GM12878 (cell line): Measurements from ENCODE around the gene PIGM. TPM values are rescaled to one million over a fixed set of nuclear protein-coding genes. Genes with fewer than 3 reads are reported as not detected.

Experiments used
- ATAC-seq: fragments of 200-7000 bp; cut with Tn5 transposase; 3 replicates; pipeline ENCODE4 v1.9.1; 2020; ENCODE audit warnings: mild to moderate bottlenecking, moderate library complexity
- BruUV-seq: library from RNA; stranded (reverse); fragments of 400-500 nt; replicated peaks from 2 replicates; lab custom pipeline; 2021; lab: Mats Ljungman, UMichigan
- CTCF ChIA-PET: fragments of 300-600 bp; sonication (Branson Sonifier 250); formaldehyde crosslinking; extraction: SDS; loops from one replicate; lab custom pipeline; 2021; ENCODE audit warnings: inconsistent platforms; lab: Yijun Ruan, JAX
- POLR2A ChIA-PET: fragments of 350-600 bp; formaldehyde crosslinking; extraction: SDS; loops from one replicate; lab custom pipeline; 2021; ENCODE audit warnings: inconsistent platforms; lab: Charles Lee
- RAD21 ChIA-PET: fragments of 300-600 bp; sonication (Branson Sonifier 250); formaldehyde crosslinking; loops from one replicate; lab custom pipeline; 2023; ENCODE audit warnings: antibody characterized with exemption; ENCODE audit not compliant: unreplicated experiment; lab: Charles Lee
- SMC1A ChIA-PET: fragments of 300-600 bp; sonication (Branson Sonifier 250); formaldehyde crosslinking; loops from one replicate; lab custom pipeline; 2023; ENCODE audit not compliant: unreplicated experiment, uncharacterized antibody; lab: Charles Lee
- DNase-seq: peaks from one replicate; pipeline ENCODE4 v3.0.0-alpha.2; 2011; ENCODE audit warnings: low read depth, low spot score
- FAIRE-seq: peaks from 3 replicates; lab custom pipeline; 2011; peaks lifted over from hg19 to GRCh38; lab: Jason Lieb, UNC
- H2AFZ ChIP-seq: 2 replicates; pipeline ENCODE4 v1.6.0; 2011; ENCODE audit warnings: low read depth, low read length, control low read depth; ENCODE audit not compliant: control insufficient read depth
- H3K27ac ChIP-seq: 2 replicates; pipeline ENCODE4 v1.5.1; 2011; ENCODE audit warnings: control low read depth; ENCODE audit not compliant: control insufficient read depth, insufficient read depth
- H3K27me3 ChIP-seq, 2 experiments: replicated peaks in 1 of 2; 2 replicates each; pipeline versions ENCODE4 v1.6.0 to v1.6.1; 2011; ENCODE audit warnings: low read length in 1 of 2; ENCODE audit not compliant: control insufficient read depth in 2 of 2, insufficient read depth in 2 of 2
- H3K36me3 ChIP-seq, 2 experiments: 2 replicates each; pipeline ENCODE4 v1.5.1; 2011; ENCODE audit warnings: low read length in 1 of 2; ENCODE audit not compliant: control insufficient read depth in 2 of 2, insufficient read depth in 2 of 2
- H3K4me1 ChIP-seq: 2 replicates; pipeline ENCODE4 v1.6.1; 2011; ENCODE audit warnings: mild to moderate bottlenecking, low read length, moderate library complexity, mixed read lengths; ENCODE audit not compliant: control insufficient read depth, insufficient read depth
- H3K4me2 ChIP-seq: 2 replicates; pipeline ENCODE4 v1.6.0; 2011; ENCODE audit warnings: control low read depth; ENCODE audit not compliant: control insufficient read depth, insufficient read depth
- H3K4me3 ChIP-seq: fragments of 200-600 bp; sonication (generic); 2 replicates; pipeline ENCODE4 v1.5.1; 2016
- H3K79me2 ChIP-seq: 2 replicates; pipeline ENCODE4 v1.6.0; 2011; ENCODE audit warnings: low read length; ENCODE audit not compliant: control insufficient read depth, insufficient read depth
- H3K9ac ChIP-seq: 2 replicates; pipeline ENCODE4 v1.8.0; 2011; ENCODE audit warnings: low read length, control low read depth, mixed read lengths; ENCODE audit not compliant: control insufficient read depth, insufficient read depth
- H3K9me3 ChIP-seq: replicated peaks from 3 replicates; pipeline ENCODE4 v1.5.1; 2011; ENCODE audit warnings: mild to moderate bottlenecking, low read length; ENCODE audit not compliant: control insufficient read depth, insufficient read depth
- H4K20me1 ChIP-seq: 2 replicates; pipeline ENCODE4 v1.6.0; 2011; ENCODE audit not compliant: control insufficient read depth, insufficient read depth
- BCL11A ChIP-seq: IDR thresholded peaks from 2 replicates; pipeline ENCODE4 v1.6.1; 2011; ENCODE audit warnings: low read depth, low read length
- BRCA1 ChIP-seq: IDR thresholded peaks from 2 replicates; pipeline ENCODE4 v1.6.1; 2011; ENCODE audit warnings: low read depth, low read length, improper control_type of control experiment
- CREM ChIP-seq: IDR thresholded peaks from 2 replicates; pipeline ENCODE4 v1.6.1; 2014; ENCODE audit warnings: antibody characterized with exemption, low read depth
- IRF4 ChIP-seq: IDR thresholded peaks from 2 replicates; pipeline ENCODE4 v1.6.1; 2011; ENCODE audit warnings: low read depth, low read length
- KDM1A ChIP-seq: fragments of 200-600 bp; sonication (generic); IDR thresholded peaks from 2 replicates; pipeline ENCODE4 v1.6.1; 2016; ENCODE audit warnings: borderline replicate concordance
- MXI1 ChIP-seq: fragments of 150-350 bp; IDR thresholded peaks from 2 replicates; pipeline ENCODE4 v1.6.1; 2011; ENCODE audit warnings: low read depth, mild to moderate bottlenecking, inconsistent platforms, low read length, improper control_type of control experiment
- TAF1 ChIP-seq: IDR thresholded peaks from 2 replicates; pipeline ENCODE4 v1.6.1; 2011; ENCODE audit warnings: mild to moderate bottlenecking, low read depth, low read length, borderline replicate concordance
- TCF3 ChIP-seq: IDR thresholded peaks from 2 replicates; pipeline ENCODE4 v1.6.1; 2012; ENCODE audit warnings: low read depth, mild to moderate bottlenecking, low read length, borderline replicate concordance; ENCODE audit not compliant: insufficient read depth
- WGBS: methylation state at CpG from one replicate; pipeline ENCODE4 v1.1.6; 2016; ENCODE audit warnings: low lambda C conversion rate; ENCODE audit not compliant: insufficient replicate concordance, insufficient coverage; ENCODE audit errors: missing lambda C conversion rate; 5-methylcytosine and 5-hydroxymethylcytosine counted together
- in situ Hi-C: fragments of 300-500 bp; cut with MboI; formaldehyde crosslinking; loops from 9 replicates; pipeline ENCODE4 v1.14.3; 2018; ENCODE audit warnings: mixed read lengths
- intact Hi-C: fragments of 100-400 bp; cut with micrococcal nuclease; formaldehyde crosslinking; loops from one replicate; pipeline ENCODE4 v1.14.2; 2022; ENCODE audit not compliant: unreplicated experiment
- polyA plus RNA-seq, 11 experiments: library from polyadenylated mRNA; depleted of rRNA in 4 of 11; unstranded in 6 of 11; stranded (reverse) in 5 of 11; fragments of >200 nt; fragmentation: Nextera tagmentation in 4 of 11; fragmentation: Illumina TruSeq in 1 of 11; extraction: Ambion mirVana in 4 of 11; extraction: Trizol in 1 of 11; gene quantifications; 1 replicate in 1 of 11; 2 replicates in 10 of 11; pipeline versions ENCODE4 v1.2.1 to v1.2.3, GENCODE V29; 2011 to 2016; ENCODE audit warnings: inconsistent platforms in 2 of 11, missing spikeins in 2 of 11, low read depth in 1 of 11
- total RNA-seq, 4 experiments: library from RNA; depleted of rRNA in 3 of 4; stranded (reverse); fragments of >200 nt in 3 of 4; fragmentation: Illumina TruSeq in 1 of 4; extraction: Trizol in 1 of 4; gene quantifications; 2 replicates each; pipeline versions ENCODE4 v1.2.1 to v1.2.3, GENCODE V29; 2013 to 2021
- TF ChIP-seq, protein P1 (sequence below): IDR thresholded peaks from 2 replicates; pipeline ENCODE4 v1.6.1; 2011; ENCODE audit warnings: borderline replicate concordance, low read depth, mild to moderate bottlenecking, moderate library complexity, low read length; ENCODE audit not compliant: insufficient read depth, poor library complexity, severe bottlenecking
- TF ChIP-seq, protein P2 (sequence below): IDR thresholded peaks from 2 replicates; pipeline ENCODE4 v1.6.1; 2012; ENCODE audit warnings: low read depth, low read length, improper control_type of control experiment

The PIGM gene
- total and polyA plus RNA-seq, 10 of the 15 experiments (the other 5 are each of a cell fraction or from before 2014, with no cell fraction given) = 2.6 to 6.1 (median 4.6) TPM

DNA sequence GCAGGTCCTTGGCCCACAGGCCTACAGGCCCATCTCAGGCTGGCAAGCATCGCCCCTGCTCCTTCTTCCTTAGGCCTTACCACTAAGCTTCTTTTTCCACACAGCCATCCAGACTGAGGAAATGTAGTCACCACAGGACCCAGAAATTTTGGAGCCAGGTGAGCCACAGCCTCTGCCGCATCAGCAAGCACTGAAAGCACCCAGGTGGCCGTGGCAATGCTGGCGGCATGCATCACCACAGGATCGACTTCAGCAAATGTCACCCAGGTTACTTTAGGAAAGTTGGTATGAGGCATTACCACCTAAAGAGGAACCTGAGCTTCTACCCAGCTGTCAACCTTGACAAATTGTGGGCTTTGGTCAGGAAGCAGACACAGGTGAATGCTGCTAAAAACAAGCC lies 11.6 kb downstream of the PIGM start (continued):
- no peak for TF ChIP-seq TAF1
- TF ChIP-seq, all 136 proteins: peak for 0

DNA sequence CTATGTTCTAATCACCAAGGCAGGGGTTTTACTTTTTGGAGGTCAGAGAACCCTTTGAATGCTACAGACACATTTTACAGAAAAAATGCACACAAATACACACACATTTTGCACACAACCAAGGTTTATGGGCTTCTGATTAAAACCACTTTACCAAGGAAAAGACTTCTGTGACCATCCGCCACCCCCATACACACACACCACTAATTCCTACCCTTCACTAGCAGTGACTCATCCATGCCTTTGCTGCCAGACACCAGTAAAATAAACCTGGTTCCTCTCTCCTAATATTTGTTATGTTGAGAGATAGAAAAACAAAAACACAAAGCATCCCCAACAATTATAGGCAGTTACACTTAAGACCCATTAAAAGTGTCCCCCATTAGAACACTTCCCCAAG lies 12.9 kb downstream of the PIGM start:
- no peak overlapping the region for H2AFZ ChIP-seq
- ChIA-PET SMC1A (interaction anchor here (0.6 to 2.2 kb wide), 2 partner anchors 12 to 529 kb away, joined by 3 to 7 read pairs; no protein-coding TSS in a partner anchor), RAD21 (interaction anchor here (0.9 kb wide), 1 partner anchor 11 kb away, joined by 3 read pairs; no protein-coding TSS in a partner anchor), CTCF (interaction anchor here (0.7 to 5.0 kb wide), 4 partner anchors 12 to 26 kb away, joined by 3 to 52 read pairs (median 3); no protein-coding TSS in a partner anchor), POLR2A (no interaction called here)
- no peak overlapping the region for H3K4me2 ChIP-seq
- WGBS = 35% methylated on average over 1 of the region's 1 CpG
- intact Hi-C loops = no loop called here
- no peaks in the 10 kb centered on the region for H3K9me3 ChIP-seq
- H3K36me3 ChIP-seq = no peaks in the 10 kb centered on the region
- TF ChIP-seq IRF4 = no peak
- no peak for TF ChIP-seq TCF3
- TF ChIP-seq MXI1 = no peak
- TF ChIP-seq KDM1A = no peak
- TF ChIP-seq, protein P1, sequence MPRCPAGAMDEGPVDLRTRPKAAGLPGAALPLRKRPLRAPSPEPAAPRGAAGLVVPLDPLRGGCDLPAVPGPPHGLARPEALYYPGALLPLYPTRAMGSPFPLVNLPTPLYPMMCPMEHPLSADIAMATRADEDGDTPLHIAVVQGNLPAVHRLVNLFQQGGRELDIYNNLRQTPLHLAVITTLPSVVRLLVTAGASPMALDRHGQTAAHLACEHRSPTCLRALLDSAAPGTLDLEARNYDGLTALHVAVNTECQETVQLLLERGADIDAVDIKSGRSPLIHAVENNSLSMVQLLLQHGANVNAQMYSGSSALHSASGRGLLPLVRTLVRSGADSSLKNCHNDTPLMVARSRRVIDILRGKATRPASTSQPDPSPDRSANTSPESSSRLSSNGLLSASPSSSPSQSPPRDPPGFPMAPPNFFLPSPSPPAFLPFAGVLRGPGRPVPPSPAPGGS = no peak
- no peak for TF ChIP-seq BCL11A
- TF ChIP-seq, protein P2, sequence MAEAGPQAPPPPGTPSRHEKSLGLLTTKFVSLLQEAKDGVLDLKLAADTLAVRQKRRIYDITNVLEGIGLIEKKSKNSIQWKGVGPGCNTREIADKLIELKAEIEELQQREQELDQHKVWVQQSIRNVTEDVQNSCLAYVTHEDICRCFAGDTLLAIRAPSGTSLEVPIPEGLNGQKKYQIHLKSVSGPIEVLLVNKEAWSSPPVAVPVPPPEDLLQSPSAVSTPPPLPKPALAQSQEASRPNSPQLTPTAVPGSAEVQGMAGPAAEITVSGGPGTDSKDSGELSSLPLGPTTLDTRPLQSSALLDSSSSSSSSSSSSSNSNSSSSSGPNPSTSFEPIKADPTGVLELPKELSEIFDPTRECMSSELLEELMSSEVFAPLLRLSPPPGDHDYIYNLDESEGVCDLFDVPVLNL = no peak
- no peak for TF ChIP-seq BRCA1
- TF ChIP-seq CREM = no peak
- no peaks in the 10 kb centered on the region; a peak in 2 of 4 replicates for H3K27me3 ChIP-seq
- ATAC-seq (no peak), FAIRE-seq (no peak), DNase-seq (no peak)
- in situ Hi-C loops = no loop called here
- no peaks in the 10 kb centered on the region for H3K4me1 ChIP-seq
- H3K9ac ChIP-seq = no peak overlapping the region
- H3K4me3 ChIP-seq = no peak overlapping the region
- BruUV-seq = no TSS peak
- no peaks in the 10 kb centered on the region for H4K20me1 ChIP-seq
- no peaks in the 10 kb centered on the region for H3K79me2 ChIP-seq
- no peak overlapping the region for H3K27ac ChIP-seq
